WTC11 (cell line): ENCODE data around the gene BUD13. TPM values are rescaled to one million over a fixed set of nuclear protein-coding genes. Genes with fewer than 3 reads are reported as not detected.

ENCODE experiments used
- ARID4B ChIP-seq: sonication (generic); formaldehyde crosslinking; IDR thresholded peaks from 2 replicates; pipeline ENCODE4 v1.8.0; 2023; ENCODE audit warnings: missing genetic modification reagents, mild to moderate bottlenecking, borderline replicate concordance
- ATF1 ChIP-seq: sonication (generic); formaldehyde crosslinking; IDR thresholded peaks from 2 replicates; pipeline ENCODE4 v1.8.1; 2023; ENCODE audit warnings: mild to moderate bottlenecking, moderate library complexity, missing genetic modification reagents
- CBFB ChIP-seq: sonication (generic); formaldehyde crosslinking; IDR thresholded peaks from 2 replicates; pipeline ENCODE4 v1.8.1; 2022; ENCODE audit warnings: mild to moderate bottlenecking, low read depth, missing genetic modification reagents
- CREB1 ChIP-seq: sonication (generic); formaldehyde crosslinking; IDR thresholded peaks from 2 replicates; pipeline ENCODE4 v1.8.0; 2023; ENCODE audit warnings: mild to moderate bottlenecking, missing genetic modification reagents
- ESRRA ChIP-seq: sonication (generic); formaldehyde crosslinking; IDR thresholded peaks from 2 replicates; pipeline ENCODE4 v1.8.1; 2022; ENCODE audit warnings: mild to moderate bottlenecking, missing genetic modification reagents, borderline replicate concordance
- ETV6 ChIP-seq: sonication (generic); formaldehyde crosslinking; IDR thresholded peaks from 2 replicates; pipeline ENCODE4 v1.8.1; 2022; ENCODE audit warnings: mild to moderate bottlenecking, missing genetic modification reagents
- FOXK1 ChIP-seq: sonication (generic); formaldehyde crosslinking; IDR thresholded peaks from 2 replicates; pipeline ENCODE4 v1.8.0; 2022; ENCODE audit warnings: mild to moderate bottlenecking, moderate library complexity, missing genetic modification reagents
- GABPB1 ChIP-seq: sonication (generic); formaldehyde crosslinking; IDR thresholded peaks from 2 replicates; pipeline ENCODE4 v1.8.1; 2023; ENCODE audit warnings: mild to moderate bottlenecking, missing genetic modification reagents
- HMGA2 ChIP-seq: fragments of 250-450 bp; sonication (Bioruptor Pico); IDR thresholded peaks from 2 replicates; pipeline ENCODE4 v1.4.0; 2021; ENCODE audit warnings: mild to moderate bottlenecking, moderate library complexity
- IRF1 ChIP-seq: sonication (generic); formaldehyde crosslinking; IDR thresholded peaks from 2 replicates; pipeline ENCODE4 v1.8.0; 2023; ENCODE audit warnings: missing genetic modification reagents
- JAZF1 ChIP-seq: fragments of 250-450 bp; sonication (Bioruptor Pico); IDR thresholded peaks from 2 replicates; pipeline ENCODE4 v1.9.0; 2021; ENCODE audit warnings: moderate library complexity, mild to moderate bottlenecking, inconsistent platforms
- MAX ChIP-seq: sonication (generic); formaldehyde crosslinking; IDR thresholded peaks from 2 replicates; pipeline ENCODE4 v1.8.0; 2022; ENCODE audit warnings: mild to moderate bottlenecking, missing genetic modification reagents
- MXD4 ChIP-seq: fragments of 250-450 bp; sonication (Bioruptor Pico); IDR thresholded peaks from 2 replicates; pipeline ENCODE4 v1.8.0; 2021; ENCODE audit warnings: mild to moderate bottlenecking, moderate library complexity, borderline replicate concordance
- OVOL2 ChIP-seq: fragments of 250-450 bp; sonication (Bioruptor Pico); IDR thresholded peaks from 2 replicates; pipeline ENCODE4 v1.9.0; 2021; ENCODE audit warnings: mild to moderate bottlenecking, borderline replicate concordance
- PREB ChIP-seq: sonication (generic); formaldehyde crosslinking; IDR thresholded peaks from 2 replicates; pipeline ENCODE4 v1.8.1; 2022; ENCODE audit warnings: mild to moderate bottlenecking, missing genetic modification reagents, moderate library complexity, borderline replicate concordance
- SMAD4 ChIP-seq: sonication (generic); formaldehyde crosslinking; IDR thresholded peaks from 2 replicates; pipeline ENCODE4 v1.8.0; 2022; ENCODE audit warnings: mild to moderate bottlenecking, missing genetic modification reagents
- TCF7 ChIP-seq: sonication (generic); formaldehyde crosslinking; IDR thresholded peaks from 2 replicates; pipeline ENCODE4 v1.8.0; 2022; ENCODE audit warnings: mild to moderate bottlenecking, low read depth, missing genetic modification reagents, moderate library complexity
- TP53 ChIP-seq: sonication (generic); formaldehyde crosslinking; IDR thresholded peaks from 2 replicates; pipeline ENCODE4 v1.8.1; 2023; ENCODE audit warnings: mild to moderate bottlenecking, missing genetic modification reagents
- USF2 ChIP-seq: sonication (generic); formaldehyde crosslinking; IDR thresholded peaks from 2 replicates; pipeline ENCODE4 v1.8.1; 2023; ENCODE audit warnings: mild to moderate bottlenecking, missing genetic modification reagents, moderate library complexity
- ZBTB21 ChIP-seq: sonication (generic); formaldehyde crosslinking; IDR thresholded peaks from 2 replicates; pipeline ENCODE4 v1.8.1; 2023; ENCODE audit warnings: mild to moderate bottlenecking, missing genetic modification reagents, borderline replicate concordance
- ZBTB43 ChIP-seq: sonication (generic); formaldehyde crosslinking; IDR thresholded peaks from 2 replicates; pipeline ENCODE4 v1.8.1; 2023; ENCODE audit warnings: mild to moderate bottlenecking, missing genetic modification reagents
- ZMAT4 ChIP-seq: fragments of 250-450 bp; sonication (Bioruptor Pico); IDR thresholded peaks from 2 replicates; pipeline ENCODE4 v1.9.0; 2021; ENCODE audit warnings: mild to moderate bottlenecking
- ZNF138 ChIP-seq: sonication (generic); formaldehyde crosslinking; conservative IDR thresholded peaks from 2 replicates; pipeline ENCODE4 v1.8.1; 2022; ENCODE audit warnings: mild to moderate bottlenecking, moderate library complexity, missing genetic modification reagents
- ZNF281 ChIP-seq: sonication (generic); formaldehyde crosslinking; IDR thresholded peaks from 2 replicates; pipeline ENCODE4 v1.8.0; 2023; ENCODE audit warnings: mild to moderate bottlenecking, missing genetic modification reagents
- ZNF317 ChIP-seq: sonication (generic); formaldehyde crosslinking; IDR thresholded peaks from 2 replicates; pipeline ENCODE4 v1.8.1; 2023; ENCODE audit warnings: low read depth, mild to moderate bottlenecking, moderate library complexity, missing genetic modification reagents, borderline replicate concordance
- ZNF416 ChIP-seq: fragments of 250-450 bp; sonication (Bioruptor Pico); IDR thresholded peaks from 2 replicates; pipeline ENCODE4 v1.9.0; 2021; ENCODE audit warnings: mild to moderate bottlenecking, inconsistent platforms
- ZNF671 ChIP-seq: fragments of 250-450 bp; sonication (Bioruptor Pico); IDR thresholded peaks from 2 replicates; pipeline ENCODE4 v1.8.0; 2021; ENCODE audit warnings: mild to moderate bottlenecking
- total RNA-seq: library from RNA; stranded (reverse); gene quantifications from 3 replicates; pipeline ENCODE4 v1.2.3, GENCODE V29; 2021

BUD13 gene
- total RNA-seq, 1 experiment from 2014 or later = 20.7 TPM

GRCh38 chr11:116772443-116773202 is at the start of gene BUD13 (continued):
- TF ChIP-seq ARID4B (CRISPR knock-in tag) (peak; percentile 87; the same call in 1 of the 2 replicates), JAZF1 (CRISPR knock-in tag) (no peak), IRF1 (CRISPR knock-in tag) (peak; percentile 32; the same call in 1 of the 2 replicates), ZNF138 (CRISPR knock-in tag) (0 out of 2 replicates have a peak, but pooled peaks have one; percentile 49), HMGA2 (CRISPR knock-in tag) (no peak), SMAD4 (CRISPR knock-in tag) (no peak), ATF1 (CRISPR knock-in tag) (no peak), ZNF671 (CRISPR knock-in tag) (no peak; the same call in 1 of the 2 replicates), ZNF281 (0 out of 2 replicates have a peak, but pooled peaks have one; percentile 24), FOXK1 (peak; percentile 88), MAX (peak; percentile 89), TCF7 (peak; percentile 63; the same call in 1 of the 2 replicates), MXD4 (CRISPR knock-in tag) (no peak), ZNF416 (no peak), GABPB1 (CRISPR knock-in tag) (peak; percentile 78; the same call in 1 of the 2 replicates), ZMAT4 (no peak), CREB1 (CRISPR knock-in tag) (no peak), PREB (CRISPR knock-in tag) (0 out of 2 replicates have a peak, but pooled peaks have one; percentile 40), ZNF317 (no peak; the same call in 1 of the 2 replicates), ETV6 (CRISPR knock-in tag) (peak; percentile 84), ZBTB21 (CRISPR knock-in tag) (no peak), OVOL2 (CRISPR knock-in tag) (no peak), ESRRA (CRISPR knock-in tag) (peak; percentile 67; the same call in 1 of the 2 replicates), CBFB (peak; percentile 62; the same call in 1 of the 2 replicates), USF2 (CRISPR knock-in tag) (no peak; the same call in 1 of the 2 replicates), ZBTB43 (CRISPR knock-in tag) (peak; percentile 67; the same call in 1 of the 2 replicates), TP53 (CRISPR knock-in tag) (peak; percentile 23; the same call in 1 of the 2 replicates)
